Dermis microvascular lymphatic vessel endothelial cell (primary cell): ENCODE results near the gene TAF1B. TPM values are rescaled to one million over a fixed set of nuclear protein-coding genes. Genes with fewer than 3 reads are reported as not detected.

ENCODE experiments used
- DNase-seq, 2 donors: peaks; one replicate each; pipeline versions ENCODE4 v3.0.0 to v3.0.0-alpha.2; 2010; ENCODE audit warnings: low read depth in 2 of 2
- total RNA-seq: library from RNA; depleted of rRNA; stranded (reverse); fragments of >200 nt; gene quantifications from 2 replicates; pipeline ENCODE4 v1.2.1, GENCODE V29; 2014

Gene TAF1B
- total RNA-seq, 1 donor from 2014 or later: 25.7 TPM

DNA sequence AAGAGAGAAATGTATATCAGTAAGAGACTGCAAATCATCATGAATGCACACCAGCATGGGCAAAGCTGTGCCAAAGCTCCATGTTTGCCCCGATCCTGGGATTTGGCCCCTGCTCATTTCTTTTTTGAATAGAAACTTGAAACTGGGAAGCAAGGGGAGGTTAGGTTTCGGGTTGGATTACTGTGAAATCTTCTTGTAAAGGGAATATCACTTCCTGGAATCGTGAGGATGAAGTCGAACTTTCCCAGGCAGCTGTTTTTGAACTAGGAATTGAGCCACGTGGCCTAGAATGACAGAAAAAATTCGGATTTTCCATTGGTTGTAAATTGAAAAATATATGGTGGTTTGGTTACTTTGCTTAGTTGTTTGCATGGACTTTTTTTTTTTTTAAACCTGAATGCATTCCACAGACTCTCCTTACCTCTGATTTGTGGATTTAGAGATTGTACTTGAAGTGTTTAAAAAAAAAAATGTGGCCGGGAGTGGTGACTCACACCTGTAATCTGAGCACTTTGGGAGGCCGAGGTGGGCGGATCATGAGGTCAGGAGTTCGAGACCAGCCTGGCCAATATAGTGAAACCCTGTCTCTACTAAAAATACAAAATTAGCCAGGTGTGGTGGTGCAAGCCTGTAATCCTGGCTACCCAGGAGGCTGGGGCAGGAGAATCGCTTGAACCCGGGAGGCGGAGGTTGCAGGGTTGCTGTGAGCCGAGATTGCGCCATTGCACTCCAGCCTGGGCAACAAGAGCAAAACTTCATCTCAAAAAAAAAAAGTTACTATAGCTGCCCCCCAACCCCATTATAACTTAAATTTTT is 140.3 kb downstream of the TAF1B start:
- DNase-seq: no peak

Other genes starting within 250 kb of the TAF1B start
- gene YWHAQ, start 212.5 kb upstream of the TAF1B start, total RNA-seq: 188 and 199 TPM in 2 replicates
- gene GRHL1, start 108.2 kb downstream of the TAF1B start, total RNA-seq: 0.26 and 0.76 TPM in 2 replicates
- gene KLF11, start 200.1 kb downstream of the TAF1B start, total RNA-seq: 4.4 and 7.7 TPM in 2 replicates
- gene CYS1, start 236.9 kb downstream of the TAF1B start, total RNA-seq: under 0.01 TPM in 2 replicates